GM12872 (cell line): ENCODE measurements around the gene CETN2.

ENCODE experiments used
- CTCF ChIP-seq: IDR thresholded peaks from 3 replicates; pipeline ENCODE4 v1.5.1; 2011; ENCODE audit warnings: low read depth, mild to moderate bottlenecking, low read length, moderate library complexity; ENCODE audit not compliant: insufficient read depth

CETN2 gene

GRCh38 chrX:152869972-152870371, 39.4 kb upstream of the CETN2 start:
- no peak for TF ChIP-seq CTCF

GRCh38 chrX:152866386-152866785, 35.8 kb upstream of the CETN2 start:
- no peak for TF ChIP-seq CTCF

DNA sequence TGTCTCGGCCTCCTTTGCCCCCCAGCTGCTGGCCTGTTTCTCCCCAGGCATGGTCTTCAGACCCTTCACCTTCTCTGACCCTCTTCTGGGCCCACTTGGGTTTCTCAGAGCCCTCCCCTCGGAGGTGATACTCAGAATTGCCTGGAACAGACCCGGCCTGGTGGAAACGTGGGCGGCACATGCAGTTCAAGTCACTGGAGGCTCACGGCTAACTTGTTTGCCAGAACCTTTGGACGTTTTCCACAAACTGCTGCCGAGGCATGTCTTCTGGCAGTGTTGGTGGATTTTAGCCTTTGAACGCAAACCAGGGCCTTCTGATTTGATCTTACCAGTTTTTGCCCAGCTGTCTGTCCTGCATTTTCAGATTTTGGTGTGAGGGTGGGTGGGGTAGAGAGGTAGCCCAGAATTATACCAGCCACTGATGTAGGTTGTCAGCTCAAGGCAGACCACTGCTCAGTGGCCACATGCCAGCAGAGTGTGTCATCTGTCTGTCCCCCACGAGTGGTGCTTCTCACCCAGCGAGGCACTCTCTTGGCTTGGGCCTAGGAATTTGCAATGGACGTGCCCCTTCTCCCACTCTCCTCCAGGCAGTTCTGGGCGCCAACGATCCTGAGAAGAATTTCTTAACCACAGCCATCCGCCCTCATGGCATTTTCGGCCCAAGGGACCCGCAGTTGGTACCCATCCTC, 34.8 kb upstream of the CETN2 start:
- no peak for TF ChIP-seq CTCF

DNA sequence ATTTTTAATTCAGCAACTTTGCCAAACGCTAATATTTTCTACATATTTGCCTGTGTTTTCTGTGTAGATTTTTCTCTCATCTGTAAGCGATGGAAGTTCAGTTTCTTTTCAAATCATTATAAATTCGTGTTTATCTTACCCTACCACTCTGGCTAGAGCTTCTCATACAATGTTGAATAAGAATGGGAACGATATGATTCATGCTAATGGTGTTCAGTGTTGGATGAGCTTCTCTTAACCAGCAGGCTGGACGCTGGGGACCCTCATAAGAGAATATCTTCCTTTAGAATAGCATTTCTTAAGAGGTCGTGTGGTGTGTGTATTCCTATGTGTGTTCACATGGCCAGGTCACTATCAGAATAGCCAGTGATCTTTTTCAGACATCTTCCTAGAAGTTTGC, 31.3 kb upstream of the CETN2 start:
- TF ChIP-seq CTCF = no peak

- no peak for TF ChIP-seq CTCF
These were observed 30.6 kb upstream of the CETN2 start for GRCh38 chrX:152861116-152861515.

- TF ChIP-seq CTCF = no peak
These were observed 23.4 kb upstream of the CETN2 start for GRCh38 chrX:152853986-152854385.

DNA sequence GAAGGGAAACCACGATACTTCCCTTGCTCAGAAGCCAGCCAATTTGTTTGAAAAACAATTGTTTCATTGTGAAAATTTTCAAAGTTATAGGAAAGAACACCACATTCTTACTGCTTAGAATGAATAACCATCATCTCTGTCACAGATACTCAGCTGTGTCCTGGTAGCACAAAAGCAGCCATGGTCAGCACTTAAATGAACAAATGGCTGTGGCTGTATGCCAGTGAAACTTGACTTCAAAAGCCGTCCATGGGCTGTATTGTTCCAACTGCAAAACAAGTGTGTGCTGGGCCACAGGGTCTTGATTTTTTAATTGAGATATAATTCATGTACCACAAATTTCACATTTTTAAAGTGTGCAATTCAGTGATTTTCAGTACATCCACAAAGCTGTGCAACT, 19.9 kb upstream of the CETN2 start:
- TF ChIP-seq CTCF = no peak
